ENCODE measurements around the gene ONECUT3. TPM values are rescaled to one million over a fixed set of nuclear protein-coding genes. Genes with fewer than 3 reads are reported as not detected.

Gene ONECUT3
- total RNA-seq, 1 experiment from 2014 or later: not detected

DNA sequence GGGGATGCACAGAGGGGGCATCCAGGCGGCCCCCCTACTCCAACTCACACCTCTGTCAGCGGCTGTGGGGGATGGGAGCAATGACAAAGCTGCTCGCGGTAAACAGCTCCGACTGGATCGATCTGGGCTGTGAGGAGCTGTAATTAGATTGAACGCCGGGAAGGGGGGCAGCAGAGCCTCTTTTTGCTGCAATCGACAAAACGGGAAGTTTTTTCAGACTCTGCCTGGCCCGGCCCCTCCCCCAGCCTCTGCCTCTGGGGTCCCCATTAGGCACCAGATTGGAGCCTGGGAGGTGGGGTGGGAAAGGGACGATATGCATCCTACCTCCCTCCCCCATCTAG, 16.3 kb downstream of the ONECUT3 start:
- peaks cover 14% of the 10 kb centered on the region for H3K27me3 Mint-ChIP-seq (ENCODE audit: insufficient read depth, unreplicated experiment)
- CTCF ChIA-PET: interaction anchor here (1.1 kb wide), 1 partner anchor 96 kb away, joined by 3 read pairs; no protein-coding TSS in a partner anchor
- POLR2A ChIA-PET: no interaction called here

DNA sequence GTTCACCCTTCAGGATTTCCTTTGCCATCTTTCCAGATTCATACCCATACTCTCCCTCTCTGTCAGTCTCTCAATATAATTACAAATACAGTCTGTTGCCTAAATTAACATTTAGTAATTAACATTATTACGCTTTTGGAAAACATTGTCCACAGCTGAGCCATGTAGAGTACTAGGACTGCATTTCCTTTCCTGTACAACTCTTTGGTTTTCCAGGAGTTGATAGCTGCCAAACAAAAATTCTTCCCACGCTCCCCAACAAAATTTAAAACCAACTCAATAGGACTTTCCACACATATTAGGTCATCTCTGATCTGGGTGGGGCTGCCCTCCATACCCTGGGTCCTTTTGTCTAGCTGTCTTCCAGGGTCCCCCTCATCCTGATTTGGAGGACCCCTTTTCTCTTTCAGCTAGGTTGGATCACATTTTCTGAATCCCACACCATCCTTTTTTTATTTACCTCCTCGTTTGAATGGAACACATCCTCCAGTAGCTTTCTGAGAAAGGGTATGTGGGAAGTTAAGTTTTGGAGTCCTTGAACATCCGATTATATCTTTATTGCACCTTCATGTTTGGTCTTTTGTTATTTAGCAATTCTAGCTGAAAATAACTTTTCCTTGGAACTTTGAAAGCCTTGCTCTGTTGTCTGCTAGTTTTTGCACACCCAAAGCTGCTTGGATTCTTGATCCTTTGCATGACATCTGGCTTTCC, 17.7 kb downstream of the ONECUT3 start:
- H3K36me3 ChIP-seq (ENCODE audit: control insufficient read depth, insufficient read depth, low read length): no peaks in the 10 kb centered on the region
- Mint-ChIP-seq H3K4me3 (ENCODE audit: unreplicated experiment) (no peak overlapping the region), H3K4me1 (ENCODE audit: low read depth, unreplicated experiment) (no peaks in the 10 kb centered on the region), H3K36me3 (ENCODE audit: insufficient read depth, unreplicated experiment) (no peaks in the 10 kb centered on the region), H3K9me3 (ENCODE audit: unreplicated experiment) (peaks cover 13% of the 10 kb centered on the region), H3K27ac (ENCODE audit: unreplicated experiment) (no peak overlapping the region), H3K27me3 (ENCODE audit: insufficient read depth, unreplicated experiment) (peaks cover 10% of the 10 kb centered on the region)
- no peaks in the 10 kb centered on the region for H3K4me1 ChIP-seq
- BruUV-seq (replicated peaks): no TSS peak
- H3K4me3 ChIP-seq (ENCODE audit: low read depth, low read length): no peak overlapping the region
- DNase-seq: no peak
- CTCF ChIA-PET: interaction anchor here (1.0 kb wide), 1 partner anchor 98 kb away, joined by 3 read pairs; no protein-coding TSS in a partner anchor
- TF ChIP-seq, protein P1, sequence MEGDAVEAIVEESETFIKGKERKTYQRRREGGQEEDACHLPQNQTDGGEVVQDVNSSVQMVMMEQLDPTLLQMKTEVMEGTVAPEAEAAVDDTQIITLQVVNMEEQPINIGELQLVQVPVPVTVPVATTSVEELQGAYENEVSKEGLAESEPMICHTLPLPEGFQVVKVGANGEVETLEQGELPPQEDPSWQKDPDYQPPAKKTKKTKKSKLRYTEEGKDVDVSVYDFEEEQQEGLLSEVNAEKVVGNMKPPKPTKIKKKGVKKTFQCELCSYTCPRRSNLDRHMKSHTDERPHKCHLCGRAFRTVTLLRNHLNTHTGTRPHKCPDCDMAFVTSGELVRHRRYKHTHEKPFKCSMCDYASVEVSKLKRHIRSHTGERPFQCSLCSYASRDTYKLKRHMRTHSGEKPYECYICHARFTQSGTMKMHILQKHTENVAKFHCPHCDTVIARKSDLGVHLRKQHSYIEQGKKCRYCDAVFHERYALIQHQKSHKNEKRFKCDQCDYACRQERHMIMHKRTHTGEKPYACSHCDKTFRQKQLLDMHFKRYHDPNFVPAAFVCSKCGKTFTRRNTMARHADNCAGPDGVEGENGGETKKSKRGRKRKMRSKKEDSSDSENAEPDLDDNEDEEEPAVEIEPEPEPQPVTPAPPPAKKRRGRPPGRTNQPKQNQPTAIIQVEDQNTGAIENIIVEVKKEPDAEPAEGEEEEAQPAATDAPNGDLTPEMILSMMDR (IDR thresholded peaks at IDR 0.05; ENCODE audit: insufficient read depth in 1 of 2, low read depth in 1 of 2, low read length in 1 of 2, severe bottlenecking in 1 of 2, unreplicated experiment in 1 of 2): no peak
- H3K9me3 ChIP-seq: peaks cover 11% of the 10 kb centered on the region
- no peaks in the 10 kb centered on the region; the same call in 1 of the 2 replicates for H3K27me3 ChIP-seq (replicated peaks; ENCODE audit: control insufficient read depth, insufficient read depth, low read length)
- intact Hi-C loops (cut with micrococcal nuclease; ENCODE audit: unreplicated experiment): no loop called here
- POLR2A ChIA-PET: no interaction called here

More for the DNA sequence above, 16.3 kb downstream of the ONECUT3 start:
- H3K4me1 ChIP-seq: no peaks in the 10 kb centered on the region
- peaks cover 13% of the 10 kb centered on the region for H3K9me3 Mint-ChIP-seq (ENCODE audit: unreplicated experiment)
- H3K36me3 Mint-ChIP-seq (ENCODE audit: insufficient read depth, unreplicated experiment): no peaks in the 10 kb centered on the region
- H3K27ac Mint-ChIP-seq (ENCODE audit: unreplicated experiment): no peak overlapping the region
- BruUV-seq (replicated peaks): no TSS peak
- H3K4me3 Mint-ChIP-seq (ENCODE audit: unreplicated experiment): no peak overlapping the region
- intact Hi-C loops (cut with micrococcal nuclease; ENCODE audit: unreplicated experiment): no loop called here
- peaks cover 11% of the 10 kb centered on the region for H3K9me3 ChIP-seq
- no peaks in the 10 kb centered on the region for H3K36me3 ChIP-seq (ENCODE audit: control insufficient read depth, insufficient read depth, low read length)
- TF ChIP-seq, protein P1 (IDR thresholded peaks at IDR 0.05; ENCODE audit: insufficient read depth in 1 of 2, low read depth in 1 of 2, low read length in 1 of 2, severe bottlenecking in 1 of 2, unreplicated experiment in 1 of 2): no peak
- no peaks in the 10 kb centered on the region; the same call in 1 of the 2 replicates for H3K27me3 ChIP-seq (replicated peaks; ENCODE audit: control insufficient read depth, insufficient read depth, low read length)
- no peak for DNase-seq
- no peaks in the 10 kb centered on the region for H3K4me1 Mint-ChIP-seq (ENCODE audit: low read depth, unreplicated experiment)
- H3K4me3 ChIP-seq (ENCODE audit: low read depth, low read length): no peak overlapping the region

DNA sequence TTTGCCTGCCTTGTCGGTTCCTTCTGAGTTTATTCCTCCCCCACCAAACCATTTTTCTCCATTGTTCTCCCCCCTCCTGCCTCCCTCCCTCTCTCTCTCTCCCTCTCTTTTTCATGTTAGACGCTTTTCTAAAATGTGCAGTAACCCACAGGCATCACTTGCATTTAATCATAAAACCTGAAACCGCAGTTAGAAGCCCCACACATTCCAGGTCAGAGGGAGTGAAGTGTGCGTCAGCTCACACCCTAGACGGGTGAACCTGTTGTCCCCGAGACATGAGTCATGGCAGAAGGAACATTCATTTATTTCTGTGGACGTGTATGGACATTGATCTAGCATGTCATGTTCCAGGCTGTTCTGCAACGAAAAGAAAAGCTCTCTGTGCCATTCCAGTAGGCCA, 19.9 kb downstream of the ONECUT3 start:
- Mint-ChIP-seq H3K36me3 (ENCODE audit: insufficient read depth, unreplicated experiment) (no peaks in the 10 kb centered on the region), H3K9me3 (ENCODE audit: unreplicated experiment) (peaks cover 13% of the 10 kb centered on the region), H3K27ac (ENCODE audit: unreplicated experiment) (no peak overlapping the region), H3K4me3 (ENCODE audit: unreplicated experiment) (no peak overlapping the region), H3K27me3 (ENCODE audit: insufficient read depth, unreplicated experiment) (peaks cover 12% of the 10 kb centered on the region), H3K4me1 (ENCODE audit: low read depth, unreplicated experiment) (no peaks in the 10 kb centered on the region)
- CTCF ChIA-PET: no interaction called here
- BruUV-seq (replicated peaks): no TSS peak
- no peaks in the 10 kb centered on the region for H3K27me3 ChIP-seq (replicated peaks; ENCODE audit: control insufficient read depth, insufficient read depth, low read length)
- DNase-seq: no peak
- intact Hi-C loops (cut with micrococcal nuclease; ENCODE audit: unreplicated experiment): no loop called here
- no peaks in the 10 kb centered on the region for H3K36me3 ChIP-seq (ENCODE audit: control insufficient read depth, insufficient read depth, low read length)
- no peak overlapping the region for H3K4me3 ChIP-seq (ENCODE audit: low read depth, low read length)
- POLR2A ChIA-PET: no interaction called here
- H3K4me1 ChIP-seq: no peaks in the 10 kb centered on the region
- TF ChIP-seq, protein P1 (IDR thresholded peaks at IDR 0.05; ENCODE audit: insufficient read depth in 1 of 2, low read depth in 1 of 2, low read length in 1 of 2, severe bottlenecking in 1 of 2, unreplicated experiment in 1 of 2): no peak
- H3K9me3 ChIP-seq: peaks cover 11% of the 10 kb centered on the region
